RWPE1 (cell line): ENCODE results near the gene RSPO3.
A peak's percentile ranks its signal among the peaks of the same experiment; 100 is the strongest.

Experiments used
- CTCF ChIA-PET: fragments of 350-600 bp; sonication (Branson Sonifier 250); formaldehyde crosslinking; extraction: SDS; loops from one replicate; lab custom pipeline; 2021; lab: Yijun Ruan, JAX
- POLR2A ChIA-PET: fragments of 400-600 bp; formaldehyde crosslinking; extraction: SDS; loops from one replicate; lab custom pipeline; 2020; ENCODE audit warnings: antibody characterized with exemption; ENCODE audit not compliant: low non-redundant PET; lab: Yijun Ruan, JAX
- DNase-seq: peaks from one replicate; pipeline ENCODE4 v3.0.0; 2012; ENCODE audit warnings: low spot score
- H3K27ac ChIP-seq: fragments of 450-650 bp; 2 replicates; pipeline ENCODE4 v1.5.1; 2017
- TF ChIP-seq, protein P1 (sequence below): fragments of 450-650 bp; conservative IDR thresholded peaks from 2 replicates; pipeline ENCODE4 v1.5.1; 2017; ENCODE audit warnings: low read depth, mild to moderate bottlenecking

Gene RSPO3

DNA sequence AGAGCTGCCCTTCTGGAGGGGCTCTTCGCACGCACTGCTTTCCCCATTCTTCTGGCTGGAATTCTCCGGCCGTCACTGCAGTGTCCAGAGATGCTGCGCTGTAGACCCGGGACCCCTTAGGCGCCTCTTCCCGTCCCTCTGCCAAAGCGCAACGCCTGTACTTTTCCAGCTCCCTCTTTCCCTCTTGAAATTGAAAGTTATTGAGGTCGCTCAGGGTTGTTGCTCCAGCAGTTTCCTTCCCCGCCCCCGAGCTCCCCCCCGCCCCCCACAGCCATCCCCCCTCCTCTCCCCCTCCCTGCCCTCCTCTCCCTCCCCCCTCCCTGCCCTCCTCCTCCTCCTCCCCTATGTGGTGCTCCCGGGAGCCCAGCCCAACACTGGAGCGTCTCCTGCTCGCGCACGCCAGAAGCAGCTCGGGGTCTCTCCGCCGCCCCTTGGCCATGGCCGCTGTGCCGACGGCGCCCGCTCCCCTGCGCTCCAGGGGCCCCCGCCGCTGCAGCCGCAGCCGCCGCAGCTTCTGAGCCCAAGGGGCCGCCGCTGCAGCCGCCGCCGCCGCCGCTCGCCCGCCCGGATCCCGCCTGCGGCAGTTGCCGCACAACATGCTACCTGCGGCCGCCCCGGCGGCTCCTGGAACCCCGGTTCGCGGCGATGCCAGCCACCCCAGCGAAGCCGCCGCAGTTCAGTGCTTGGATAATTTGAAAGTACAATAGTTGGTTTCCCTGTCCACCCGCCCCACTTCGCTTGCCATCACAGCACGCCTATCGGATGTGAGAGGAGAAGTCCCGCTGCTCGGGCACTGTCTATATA is at the start of gene RSPO3:
Gene RSPO3 (plus strand): TSS at position 374 of the 804 bp plus-strand sequence. CDS start 522 bp downstream, outside the sequence.
- TF ChIP-seq, protein P1, sequence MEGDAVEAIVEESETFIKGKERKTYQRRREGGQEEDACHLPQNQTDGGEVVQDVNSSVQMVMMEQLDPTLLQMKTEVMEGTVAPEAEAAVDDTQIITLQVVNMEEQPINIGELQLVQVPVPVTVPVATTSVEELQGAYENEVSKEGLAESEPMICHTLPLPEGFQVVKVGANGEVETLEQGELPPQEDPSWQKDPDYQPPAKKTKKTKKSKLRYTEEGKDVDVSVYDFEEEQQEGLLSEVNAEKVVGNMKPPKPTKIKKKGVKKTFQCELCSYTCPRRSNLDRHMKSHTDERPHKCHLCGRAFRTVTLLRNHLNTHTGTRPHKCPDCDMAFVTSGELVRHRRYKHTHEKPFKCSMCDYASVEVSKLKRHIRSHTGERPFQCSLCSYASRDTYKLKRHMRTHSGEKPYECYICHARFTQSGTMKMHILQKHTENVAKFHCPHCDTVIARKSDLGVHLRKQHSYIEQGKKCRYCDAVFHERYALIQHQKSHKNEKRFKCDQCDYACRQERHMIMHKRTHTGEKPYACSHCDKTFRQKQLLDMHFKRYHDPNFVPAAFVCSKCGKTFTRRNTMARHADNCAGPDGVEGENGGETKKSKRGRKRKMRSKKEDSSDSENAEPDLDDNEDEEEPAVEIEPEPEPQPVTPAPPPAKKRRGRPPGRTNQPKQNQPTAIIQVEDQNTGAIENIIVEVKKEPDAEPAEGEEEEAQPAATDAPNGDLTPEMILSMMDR = no peak
- POLR2A ChIA-PET = no interaction called here
- CTCF ChIA-PET = interaction anchor here (0.5 kb wide), 1 partner anchor 461 kb away, joined by 3 read pairs; no protein-coding TSS in a partner anchor
- H3K27ac ChIP-seq = no peak within 1 kb of the TSS
- no peak for DNase-seq

GRCh38 chr6:127069659-127070279 is 48.7 kb upstream of the RSPO3 start:
- H3K27ac ChIP-seq = no peak overlapping the region
- TF ChIP-seq, protein P1 = no peak
- ChIA-PET CTCF (interaction anchor here (0.6 to 0.9 kb wide), 2 partner anchors 10 to 448 kb away, joined by 3 to 4 read pairs; no protein-coding TSS in a partner anchor), POLR2A (no interaction called here)
- peak; percentile 10 for DNase-seq

GRCh38 chr6:127073222-127073621 is 45.2 kb upstream of the RSPO3 start:
- POLR2A ChIA-PET = no interaction called here
- DNase-seq = no peak
- TF ChIP-seq, protein P1 = no peak
- no peak overlapping the region for H3K27ac ChIP-seq
- CTCF ChIA-PET = no interaction called here

- ChIA-PET CTCF (no interaction called here), POLR2A (no interaction called here)
- no peak for DNase-seq
- TF ChIP-seq, protein P1 = no peak
- H3K27ac ChIP-seq = no peak overlapping the region
These were observed 42.0 kb upstream of the RSPO3 start for GRCh38 chr6:127076466-127076865.

DNA sequence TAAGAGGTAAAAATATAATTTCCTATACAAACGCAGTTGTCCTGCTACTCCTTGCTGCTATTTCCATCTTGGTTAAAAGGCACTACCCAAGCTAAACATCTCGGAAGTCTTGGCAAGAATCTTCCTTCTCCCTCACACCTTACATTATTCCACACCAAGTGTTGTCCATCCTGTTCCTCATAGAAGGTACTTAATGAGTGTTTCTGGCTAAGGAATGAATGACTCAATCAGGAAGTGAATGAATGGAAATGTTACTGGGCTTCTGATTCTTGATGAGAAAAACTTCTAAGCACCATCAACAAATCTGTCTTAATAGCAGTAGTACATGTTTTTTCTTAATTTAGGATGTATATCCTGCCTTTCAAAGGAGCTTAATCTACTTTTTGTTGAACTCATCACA is 40.6 kb upstream of the RSPO3 start:
- TF ChIP-seq, protein P1 = no peak
- ChIA-PET POLR2A (no interaction called here), CTCF (no interaction called here)
- H3K27ac ChIP-seq = no peak overlapping the region
- no peak for DNase-seq

- TF ChIP-seq, protein P1 = no peak
- no peak overlapping the region for H3K27ac ChIP-seq
- DNase-seq = no peak
- POLR2A ChIA-PET = no interaction called here
- CTCF ChIA-PET = no interaction called here
These were observed 39.8 kb upstream of the RSPO3 start for GRCh38 chr6:127078669-127079068.
